GM12864 (cell line): ENCODE results near the gene SERPING1.

ENCODE experiments used
- DNase-seq: peaks from one replicate; pipeline ENCODE4 v3.0.0-alpha.2; 2011; ENCODE audit warnings: low read depth
- H3K4me3 ChIP-seq: 2 replicates; pipeline ENCODE4 v1.5.1; 2011; ENCODE audit warnings: mild to moderate bottlenecking, low read depth, low read length, control low read depth
- TF ChIP-seq, protein P1 (sequence below): IDR thresholded peaks from 2 replicates; pipeline ENCODE4 v1.5.1; 2011; ENCODE audit warnings: low read depth, mild to moderate bottlenecking, moderate library complexity, low read length, control low read depth, inconsistent platforms; ENCODE audit errors: missing control alignments

The SERPING1 gene

DNA sequence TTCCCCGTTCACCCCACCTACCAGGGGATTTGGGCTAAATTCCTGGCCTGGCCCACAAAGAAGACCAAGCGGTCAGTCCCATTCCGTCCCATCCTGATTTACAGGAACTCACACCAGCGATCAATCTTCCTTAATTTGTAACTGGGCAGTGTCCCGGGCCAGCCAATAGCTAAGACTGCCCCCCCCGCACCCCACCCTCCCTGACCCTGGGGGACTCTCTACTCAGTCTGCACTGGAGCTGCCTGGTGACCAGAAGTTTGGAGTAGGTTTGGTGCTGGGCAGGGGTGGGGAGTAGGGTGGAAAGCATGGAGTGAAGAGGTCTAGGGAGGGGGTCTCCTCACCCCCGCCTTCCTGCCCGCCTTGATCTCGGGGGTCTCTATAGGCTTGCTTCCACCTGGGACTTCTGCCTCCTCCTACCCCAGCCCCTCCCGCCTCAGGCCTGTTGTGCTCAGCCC lies at the start of gene SERPING1:
TSS of gene SERPING1 (plus strand) at position 225 of the 455 bp plus-strand sequence. CDS start 586 bp downstream, outside the sequence.
- DNase-seq, result no peak
- H3K4me3 ChIP-seq, result no peak within 1 kb of the TSS
- TF ChIP-seq, protein P1, sequence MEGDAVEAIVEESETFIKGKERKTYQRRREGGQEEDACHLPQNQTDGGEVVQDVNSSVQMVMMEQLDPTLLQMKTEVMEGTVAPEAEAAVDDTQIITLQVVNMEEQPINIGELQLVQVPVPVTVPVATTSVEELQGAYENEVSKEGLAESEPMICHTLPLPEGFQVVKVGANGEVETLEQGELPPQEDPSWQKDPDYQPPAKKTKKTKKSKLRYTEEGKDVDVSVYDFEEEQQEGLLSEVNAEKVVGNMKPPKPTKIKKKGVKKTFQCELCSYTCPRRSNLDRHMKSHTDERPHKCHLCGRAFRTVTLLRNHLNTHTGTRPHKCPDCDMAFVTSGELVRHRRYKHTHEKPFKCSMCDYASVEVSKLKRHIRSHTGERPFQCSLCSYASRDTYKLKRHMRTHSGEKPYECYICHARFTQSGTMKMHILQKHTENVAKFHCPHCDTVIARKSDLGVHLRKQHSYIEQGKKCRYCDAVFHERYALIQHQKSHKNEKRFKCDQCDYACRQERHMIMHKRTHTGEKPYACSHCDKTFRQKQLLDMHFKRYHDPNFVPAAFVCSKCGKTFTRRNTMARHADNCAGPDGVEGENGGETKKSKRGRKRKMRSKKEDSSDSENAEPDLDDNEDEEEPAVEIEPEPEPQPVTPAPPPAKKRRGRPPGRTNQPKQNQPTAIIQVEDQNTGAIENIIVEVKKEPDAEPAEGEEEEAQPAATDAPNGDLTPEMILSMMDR, result no peak

DNA sequence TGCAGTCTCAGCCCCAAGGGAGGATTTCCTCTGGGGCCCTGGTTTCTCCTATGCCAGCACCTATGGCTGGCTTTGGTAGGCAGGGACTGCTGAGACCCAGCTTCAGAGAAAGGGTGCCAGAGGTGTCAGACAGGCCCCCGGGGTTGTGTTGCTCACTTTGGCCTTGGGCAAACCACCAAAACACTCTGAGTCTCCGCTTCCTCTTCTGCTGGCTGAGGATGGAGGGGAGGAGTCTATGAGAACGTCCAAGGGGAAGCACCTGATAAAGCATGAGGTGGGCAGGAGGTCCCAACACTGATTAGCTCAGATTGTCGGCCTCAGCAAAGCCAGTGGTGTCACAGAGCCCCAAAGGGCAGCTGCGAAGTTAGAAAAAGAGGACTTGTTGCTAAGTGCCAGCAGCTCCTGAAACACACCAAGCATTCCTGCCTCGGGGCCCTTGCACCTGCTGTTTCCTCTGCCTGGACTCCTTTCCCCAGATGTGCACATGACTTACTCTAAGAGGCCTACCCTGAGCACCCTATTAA lies 49.6 kb upstream of the SERPING1 start:
- no peak overlapping the region for H3K4me3 ChIP-seq
- TF ChIP-seq, protein P1, result no peak
- no peak for DNase-seq

DNA sequence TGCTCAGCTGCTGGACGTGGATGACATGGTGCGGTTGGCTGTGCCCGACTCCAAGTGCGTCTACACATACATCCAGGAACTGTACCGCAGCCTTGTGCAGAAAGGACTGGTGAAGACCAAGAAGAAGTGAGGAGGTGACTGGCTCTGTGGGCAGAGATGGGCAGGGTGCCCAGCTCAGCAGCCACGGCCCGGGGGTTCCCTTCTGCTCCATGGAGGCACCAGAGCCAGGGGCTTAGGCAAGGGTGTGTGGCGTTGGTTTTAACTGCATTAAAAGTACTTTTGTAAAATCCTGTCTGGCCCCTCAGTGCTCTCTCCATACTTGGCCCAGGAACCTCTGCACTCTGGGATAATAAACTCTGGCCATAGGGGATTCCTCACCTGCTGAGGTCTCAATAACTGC lies 47.5 kb upstream of the SERPING1 start:
- H3K4me3 ChIP-seq, result no peak overlapping the region
- no peak for DNase-seq
- TF ChIP-seq, protein P1, result no peak

DNA sequence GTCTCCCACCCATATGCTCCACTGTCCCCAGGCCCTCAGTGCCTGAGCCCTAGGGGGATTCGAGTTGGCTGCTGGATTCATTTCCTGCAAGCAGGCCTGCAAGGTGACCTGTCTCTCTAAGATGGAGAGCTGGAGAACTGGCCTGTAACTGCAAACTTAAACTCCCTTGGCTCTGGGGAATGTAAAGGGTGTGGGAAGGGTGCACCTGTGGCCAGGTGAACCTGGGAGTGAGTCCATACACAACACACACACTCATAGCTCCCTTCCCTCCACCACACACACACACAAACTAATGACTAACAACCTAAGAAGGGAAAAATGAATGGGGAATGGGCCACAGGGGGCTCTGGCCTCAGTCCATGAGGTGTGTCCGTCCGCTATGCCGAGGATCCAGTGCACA lies 45.5 kb upstream of the SERPING1 start:
- TF ChIP-seq, protein P1, result no peak
- DNase-seq, result no peak
- no peak overlapping the region for H3K4me3 ChIP-seq

DNA sequence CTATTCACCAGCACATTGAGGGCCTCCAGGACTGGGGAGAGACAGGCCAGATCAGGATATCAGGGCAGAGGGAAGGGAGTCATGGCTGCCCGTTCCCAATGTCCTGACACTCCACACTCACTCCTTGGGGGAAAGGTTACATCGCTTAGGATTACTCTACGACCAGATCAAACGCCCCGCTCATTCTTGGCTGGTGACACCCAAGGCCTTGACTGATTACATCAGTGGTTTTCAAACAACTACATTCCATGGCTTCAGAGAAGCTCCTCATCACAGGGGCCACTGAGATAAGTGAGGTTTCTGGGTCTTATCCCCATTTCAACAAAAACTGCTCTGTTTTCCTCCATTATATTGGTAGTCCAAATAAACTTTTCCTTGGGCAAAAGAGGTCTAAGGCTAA lies 45.0 kb upstream of the SERPING1 start:
- no peak overlapping the region for H3K4me3 ChIP-seq
- no peak for DNase-seq
- TF ChIP-seq, protein P1, result no peak

DNA sequence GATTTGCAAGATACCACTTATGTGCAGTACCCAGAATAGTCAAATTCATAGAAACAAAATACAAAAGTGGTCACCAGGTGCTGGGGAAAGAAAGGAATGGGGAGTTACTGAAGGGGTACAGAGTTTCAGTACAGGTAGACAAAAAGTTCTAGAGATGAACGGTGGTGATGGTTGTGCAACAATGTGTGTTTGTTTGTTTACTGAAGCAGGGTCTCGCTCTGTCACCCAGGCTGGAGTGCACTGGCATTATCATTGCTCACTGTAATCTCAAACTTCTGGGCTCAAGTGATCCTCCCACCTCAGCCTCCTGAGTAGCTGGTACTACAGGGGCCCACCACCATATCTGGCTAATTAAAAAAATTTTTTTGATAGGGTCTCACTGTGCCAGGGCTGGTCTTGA lies 42.1 kb upstream of the SERPING1 start:
- DNase-seq, result no peak
- TF ChIP-seq, protein P1, result no peak
- H3K4me3 ChIP-seq, result no peak overlapping the region

DNA sequence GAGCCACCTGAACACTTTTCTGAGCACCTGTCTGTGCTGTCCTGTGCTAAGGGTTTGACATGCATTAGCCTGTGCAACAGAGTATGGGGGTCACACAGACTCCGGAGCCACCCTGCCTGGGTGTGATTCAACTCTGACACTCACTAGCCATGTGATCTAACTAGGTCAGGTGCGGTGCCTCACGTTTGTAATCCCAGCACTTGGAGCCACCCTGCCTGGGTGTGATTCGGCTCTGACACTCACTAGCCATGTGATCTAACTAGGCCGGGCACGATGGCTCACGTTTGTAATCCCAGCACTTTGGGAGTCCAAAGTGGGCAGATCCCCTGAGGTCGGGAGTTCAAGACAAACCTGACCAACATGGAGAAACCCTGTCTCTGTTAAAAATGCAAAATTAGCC lies 41.4 kb upstream of the SERPING1 start:
- TF ChIP-seq, protein P1, result no peak
- H3K4me3 ChIP-seq, result no peak overlapping the region
- no peak for DNase-seq
